MM.1S (cell line): ENCODE measurements around the gene TAS2R41.

ENCODE experiments used
- CTCF ChIP-seq: fragments of 300-600 bp; sonication (generic); IDR thresholded peaks from 2 replicates; pipeline ENCODE4 v1.5.1; 2016; ENCODE audit warnings: antibody characterized with exemption, low read length, mixed read lengths
- EZH2 ChIP-seq: fragments of 300-600 bp; sonication (generic); optimal IDR thresholded peaks from 2 replicates; pipeline ENCODE3; 2017; ENCODE audit warnings: low read depth, mild to moderate bottlenecking, antibody characterized with exemption, low read length, mixed read lengths
- EZH2phosphoT487 ChIP-seq: fragments of 300-600 bp; sonication (generic); IDR thresholded peaks from 2 replicates; pipeline ENCODE4 v1.6.1; 2018; ENCODE audit warnings: antibody characterized with exemption, low read length

- no peak for TF ChIP-seq CTCF
- TF ChIP-seq EZH2 = no peak
- no peak for TF ChIP-seq EZH2phosphoT487
Observed at GRCh38 chr7:143455491-143455890, 22.2 kb upstream of the TAS2R41 start.
